Right cardiac atrium (tissue), 5 donors: Measurements from ENCODE around the gene TMEM38A. TPM values are rescaled to one million over a fixed set of nuclear protein-coding genes. Genes with fewer than 3 reads are reported as not detected.
"Not testable (repeated sequence)": the region's sequence is repeated elsewhere in the genome, so short reads cannot be mapped to it uniquely, and the experiment has no call there.

ENCODE experiments used
- ATAC-seq, 2 donors: fragments of 200-7000 bp; cut with Tn5 transposase; one replicate each; pipeline versions ENCODE4 v1.8.0 to v1.9.1; 2020; ENCODE audit warnings: moderate library complexity in 2 of 2, mild to moderate bottlenecking in 1 of 2
- DNase-seq, 3 donors: peaks; one replicate each; pipeline ENCODE4 v3.0.0-alpha.2; 2020
- H3K27ac ChIP-seq: one replicate; pipeline ENCODE4 v1.5.1; 2013; ENCODE audit warnings: mild to moderate bottlenecking, low read length, control low read depth, moderate library complexity
- H3K27me3 ChIP-seq: one replicate; pipeline ENCODE4 v1.6.1; 2013; ENCODE audit not compliant: control insufficient read depth, insufficient read depth
- H3K4me1 ChIP-seq: one replicate; pipeline ENCODE4 v1.6.1; 2013; ENCODE audit warnings: low read length; ENCODE audit not compliant: control insufficient read depth, insufficient read depth
- H3K4me3 ChIP-seq: one replicate; pipeline ENCODE4 v1.5.1; 2013; ENCODE audit warnings: low read length, control low read depth
- H3K9me3 ChIP-seq: one replicate; pipeline ENCODE4 v1.6.1; 2013; ENCODE audit warnings: low read length; ENCODE audit not compliant: control insufficient read depth
- WGBS: extraction: QIAGEN DNeasy Blood & Tissue Kit; methylation state at CpG from one replicate; pipeline ENCODE4 v1.1.7; 2013; 5-methylcytosine and 5-hydroxymethylcytosine counted together
- intact Hi-C, 4 donors: fragments of 100-400 bp; cut with DNase I; formaldehyde crosslinking; loops; one replicate each; pipeline versions ENCODE4 v1.11.0 to v1.14.0; 2022 to 2023
- polyA plus RNA-seq: library from polyadenylated mRNA; stranded (reverse); fragments of 200-250 nt; gene quantifications from one replicate; pipeline ENCODE4 v1.2.3, GENCODE V29; 2013
- total RNA-seq, 4 donors: library from RNA; stranded (reverse); fragmentation: NEBNext Ultra II Directional; extraction: Animal tissue kit (Norgen Biotek cat#: 25700); gene quantifications; one replicate each; pipeline ENCODE4 v1.2.1, GENCODE V29; 2021
- donor health status: healthy with polysubstance abuse.
- donor health status: DM: no; HTN: yes; CAD: no.
- donor health status: DM: no; HTN: no; CAD: no.
- donor health status: DM: no; HTN: yes; CAD: no; lungs with severe emphysema.
- donor health status: DM: yes; HTN: yes; CAD: no.

Gene TMEM38A
- total and polyA plus RNA-seq, 5 donors = 6.8 to 17.0 (median 13.5) TPM

GRCh38 chr19:16714702-16715287, 53.9 kb downstream of the TMEM38A start:
- 21% methylated on average over 14 of the region's 14 CpGs for WGBS
- intact Hi-C loops = no loop called here
- no peaks in the 10 kb centered on the region for H3K9me3 ChIP-seq
- H3K4me3 ChIP-seq = no peak overlapping the region
- no peak overlapping the region for H3K27ac ChIP-seq
- no peaks in the 10 kb centered on the region for H3K27me3 ChIP-seq
- DNase-seq (peak; percentile 56 to 82 (median 82)), ATAC-seq (peak; percentile 59 to 75)
- H3K4me1 ChIP-seq = no peaks in the 10 kb centered on the region

GRCh38 chr19:16715611-16716010, 54.7 kb downstream of the TMEM38A start:
- Histone ChIP-seq H3K9me3 (no peaks in the 10 kb centered on the region), H3K4me1 (no peaks in the 10 kb centered on the region), H3K4me3 (no peak overlapping the region), H3K27ac (no peak overlapping the region), H3K27me3 (no peaks in the 10 kb centered on the region)
- no peak for ATAC-seq
- whole genome bisulfite sequencing = 77% methylated on average over 3 of the region's 3 CpGs
- intact Hi-C loops = no loop called here
- no peak for DNase-seq

GRCh38 chr19:16721051-16721450, 60.1 kb downstream of the TMEM38A start:
- no peaks in the 10 kb centered on the region for H3K4me1 ChIP-seq
- ATAC-seq (no peak), DNase-seq (no peak)
- H3K4me3 ChIP-seq = no peak overlapping the region
- WGBS = 67% methylated on average over 7 of the region's 7 CpGs
- intact Hi-C loops = no loop called here
- no peaks in the 10 kb centered on the region for H3K27me3 ChIP-seq
- no peaks in the 10 kb centered on the region for H3K9me3 ChIP-seq
- no peak overlapping the region for H3K27ac ChIP-seq

GRCh38 chr19:16722591-16722990, 61.7 kb downstream of the TMEM38A start:
- no peaks in the 10 kb centered on the region for H3K27me3 ChIP-seq
- intact Hi-C loops = no loop called here
- no peak overlapping the region for H3K27ac ChIP-seq
- DNase-seq = no peak
- no peaks in the 10 kb centered on the region for H3K9me3 ChIP-seq
- H3K4me3 ChIP-seq = no peak overlapping the region
- WGBS = 69% methylated on average over 3 of the region's 3 CpGs
- no peak for ATAC-seq
- no peaks in the 10 kb centered on the region for H3K4me1 ChIP-seq

- no peak overlapping the region for H3K4me3 ChIP-seq
- no peaks in the 10 kb centered on the region for H3K4me1 ChIP-seq
- intact Hi-C loops = no loop called here
- no peaks in the 10 kb centered on the region for H3K9me3 ChIP-seq
- H3K27ac ChIP-seq = no peak overlapping the region
- no peaks in the 10 kb centered on the region for H3K27me3 ChIP-seq
- DNase-seq (no peak), ATAC-seq (peak in 1 of 2 donors; percentile 19)
- WGBS = 78% methylated on average over 11 of the region's 11 CpGs
Observed at GRCh38 chr19:16726916-16727315, 66.0 kb downstream of the TMEM38A start.

GRCh38 chr19:16735650-16736266, 74.8 kb downstream of the TMEM38A start:
- intact Hi-C loops, H3K27me3 ChIP-seq, H3K27ac ChIP-seq, ATAC-seq, H3K4me3 ChIP-seq, H3K9me3 ChIP-seq, DNase-seq, H3K4me1 ChIP-seq: not testable (repeated sequence)
- 80% methylated on average over 4 of the region's 4 CpGs for WGBS

GRCh38 chr19:16736709-16737108, 75.8 kb downstream of the TMEM38A start:
- Histone ChIP-seq H3K9me3 (peaks cover 1% of the 10 kb centered on the region), H3K27me3 (no peaks in the 10 kb centered on the region), H3K4me3 (no peak overlapping the region), H3K4me1 (no peaks in the 10 kb centered on the region), H3K27ac (no peak overlapping the region)
- intact Hi-C loops = no loop called here
- DNase-seq = no peak
- ATAC-seq = no peak
- WGBS = 74% methylated on average over 3 of the region's 3 CpGs

GRCh38 chr19:16737911-16738310, 77.0 kb downstream of the TMEM38A start:
- Histone ChIP-seq H3K4me1 (no peaks in the 10 kb centered on the region), H3K4me3 (no peak overlapping the region), H3K9me3 (peaks cover 1% of the 10 kb centered on the region), H3K27me3 (no peaks in the 10 kb centered on the region), H3K27ac (no peak overlapping the region)
- no peak for DNase-seq
- intact Hi-C loops = no loop called here
- no peak for ATAC-seq
- 55% methylated on average over 4 of the region's 4 CpGs for WGBS

GRCh38 chr19:16739546-16739945, 78.6 kb downstream of the TMEM38A start:
- intact Hi-C loops = no loop called here
- Histone ChIP-seq H3K4me1 (no peaks in the 10 kb centered on the region), H3K27ac (no peak overlapping the region), H3K27me3 (no peaks in the 10 kb centered on the region), H3K9me3 (peaks cover 1% of the 10 kb centered on the region), H3K4me3 (no peak overlapping the region)
- WGBS = 30% methylated on average over 3 of the region's 3 CpGs
- ATAC-seq = no peak
- DNase-seq = no peak

Other genes with a start within 250 kb of the TMEM38A start
- gene EPS15L1, start 189.2 kb upstream of the TMEM38A start, total RNA-seq = 10 to 100 TPM; 64.6 to 88.9 (median 83.0) TPM
- 52.9 TPM for gene EPS15L1, start 189.2 kb upstream of the TMEM38A start, polyA plus RNA-seq
- not detected for gene CALR3, start 165.0 kb upstream of the TMEM38A start, total RNA-seq
- not detected for gene CALR3, start 165.0 kb upstream of the TMEM38A start, polyA plus RNA-seq
- 1 to 10 TPM; 3.4 to 4.2 (median 4.0) TPM for gene C19orf44, start 164.7 kb upstream of the TMEM38A start, total RNA-seq
- gene C19orf44, start 164.7 kb upstream of the TMEM38A start, polyA plus RNA-seq = 3.3 TPM
- 10 to 100 TPM; 20.7 to 25.8 (median 20.9) TPM for gene CHERP, start 118.7 kb upstream of the TMEM38A start, total RNA-seq
- gene CHERP, start 118.7 kb upstream of the TMEM38A start, polyA plus RNA-seq = 15.6 TPM
- gene SLC35E1, start 88.7 kb upstream of the TMEM38A start, total RNA-seq = 10 to 100 TPM; 21.0 to 26.6 (median 25.8) TPM
- gene SLC35E1, start 88.7 kb upstream of the TMEM38A start, polyA plus RNA-seq = 21.3 TPM
- 1 to 10 TPM; 5.3 to 6.1 (median 5.6) TPM for gene MED26, start 32.9 kb upstream of the TMEM38A start, total RNA-seq
- 4.5 TPM for gene MED26, start 32.9 kb upstream of the TMEM38A start, polyA plus RNA-seq
- gene SMIM7, start 995 bp upstream of the TMEM38A start, total RNA-seq = 10 to 100 TPM; 42.7 to 54.3 (median 45.9) TPM
- gene SMIM7, start 995 bp upstream of the TMEM38A start, polyA plus RNA-seq = 62.6 TPM
- gene NWD1, start 58.7 kb downstream of the TMEM38A start, total RNA-seq = under 1 TPM in 2 of 4 donors, not detected in 2; 0.03 to 0.08 TPM
- gene NWD1, start 58.7 kb downstream of the TMEM38A start, polyA plus RNA-seq = 0.02 TPM
- 10 to 100 TPM; 27.8 to 35.4 (median 30.0) TPM for gene SIN3B, start 168.3 kb downstream of the TMEM38A start, total RNA-seq
- 22.6 TPM for gene SIN3B, start 168.3 kb downstream of the TMEM38A start, polyA plus RNA-seq
- gene F2RL3, start 227.9 kb downstream of the TMEM38A start, total RNA-seq = 1 to 10 TPM in 3 of 4 donors, under 1 TPM in 1; 0.91 to 3.6 (median 1.1) TPM
- 3.0 TPM for gene F2RL3, start 227.9 kb downstream of the TMEM38A start, polyA plus RNA-seq